B cell (primary cell): ENCODE measurements around the gene KAT14.
"Not testable (repeated sequence)": the region's sequence is repeated elsewhere in the genome, so short reads cannot be mapped to it uniquely, and the experiment has no call there.

Source experiments
- CTCF ChIP-seq: fragments of 200-600 bp; IDR thresholded peaks from one replicate; pipeline ENCODE4 v1.8.0; 2022; ENCODE audit warnings: antibody characterized with exemption, mild to moderate bottlenecking
- EZH2 ChIP-seq: IDR thresholded peaks from 2 replicates; pipeline ENCODE4 v1.6.1; 2012; ENCODE audit warnings: borderline replicate concordance, low read depth, mild to moderate bottlenecking, moderate library complexity, low read length; ENCODE audit not compliant: insufficient read depth, poor library complexity, severe bottlenecking

GRCh38 chr20:18100569-18100968, 37.1 kb upstream of the KAT14 start:
- TF ChIP-seq EZH2, CTCF: not testable (repeated sequence)
